CD4-positive, alpha-beta T cell treated with Interleukin-15 for 1 hour (primary cell): ENCODE data around the gene SEC31A.
"Not testable (repeated sequence)": the region's sequence is repeated elsewhere in the genome, so short reads cannot be mapped to it uniquely, and the experiment has no call there.

Source experiments
- DNase-seq: peaks from one replicate; pipeline ENCODE4 v3.0.0-alpha.2; 2020

Gene SEC31A

GRCh38 chr4:82890901-82891706, at the start of gene SEC31A:
TSS of gene SEC31A (minus strand) at chr4:82891153. CDS start at chr4:82881936, 9,217 bp downstream.
- DNase-seq: peak; percentile 96

DNA sequence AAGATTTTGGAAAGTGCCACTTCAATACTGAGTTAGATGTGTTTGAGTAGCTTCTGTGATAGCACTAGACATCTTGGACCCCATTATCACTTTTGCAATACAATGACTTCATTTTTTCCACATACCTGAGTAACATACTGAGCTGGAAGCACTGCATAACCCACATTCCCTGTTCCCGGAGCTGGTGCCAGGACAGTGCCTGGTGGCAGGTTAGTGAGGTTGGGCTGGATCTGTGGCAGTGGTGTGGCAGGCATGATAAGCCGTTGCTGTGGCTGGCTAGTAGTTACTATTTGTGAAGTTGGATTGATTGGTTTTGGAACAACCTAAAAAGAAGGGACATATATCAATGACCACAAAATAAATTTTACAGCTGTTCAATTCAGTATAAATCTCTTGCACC, 48.5 kb upstream of the SEC31A start:
- DNase-seq: no peak

DNA sequence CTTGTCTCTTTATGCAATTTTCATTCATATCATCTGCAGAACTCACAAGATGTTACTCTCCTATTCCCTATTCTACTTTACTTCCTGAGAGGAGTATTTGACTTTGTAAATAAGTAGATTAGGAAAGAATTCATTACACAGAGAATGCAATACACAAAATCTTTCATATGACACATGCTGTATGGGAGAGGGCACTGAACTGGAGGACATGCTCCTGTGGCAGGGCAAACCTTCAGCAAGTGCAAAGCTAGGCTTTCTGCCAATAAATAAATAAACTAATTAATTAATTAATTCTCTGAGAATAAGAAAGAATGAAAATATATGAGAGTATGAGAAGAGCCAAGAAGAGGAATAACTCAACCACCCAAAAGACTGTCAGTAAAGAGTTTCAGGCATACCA, 43.5 kb upstream of the SEC31A start:
- no peak for DNase-seq

DNA sequence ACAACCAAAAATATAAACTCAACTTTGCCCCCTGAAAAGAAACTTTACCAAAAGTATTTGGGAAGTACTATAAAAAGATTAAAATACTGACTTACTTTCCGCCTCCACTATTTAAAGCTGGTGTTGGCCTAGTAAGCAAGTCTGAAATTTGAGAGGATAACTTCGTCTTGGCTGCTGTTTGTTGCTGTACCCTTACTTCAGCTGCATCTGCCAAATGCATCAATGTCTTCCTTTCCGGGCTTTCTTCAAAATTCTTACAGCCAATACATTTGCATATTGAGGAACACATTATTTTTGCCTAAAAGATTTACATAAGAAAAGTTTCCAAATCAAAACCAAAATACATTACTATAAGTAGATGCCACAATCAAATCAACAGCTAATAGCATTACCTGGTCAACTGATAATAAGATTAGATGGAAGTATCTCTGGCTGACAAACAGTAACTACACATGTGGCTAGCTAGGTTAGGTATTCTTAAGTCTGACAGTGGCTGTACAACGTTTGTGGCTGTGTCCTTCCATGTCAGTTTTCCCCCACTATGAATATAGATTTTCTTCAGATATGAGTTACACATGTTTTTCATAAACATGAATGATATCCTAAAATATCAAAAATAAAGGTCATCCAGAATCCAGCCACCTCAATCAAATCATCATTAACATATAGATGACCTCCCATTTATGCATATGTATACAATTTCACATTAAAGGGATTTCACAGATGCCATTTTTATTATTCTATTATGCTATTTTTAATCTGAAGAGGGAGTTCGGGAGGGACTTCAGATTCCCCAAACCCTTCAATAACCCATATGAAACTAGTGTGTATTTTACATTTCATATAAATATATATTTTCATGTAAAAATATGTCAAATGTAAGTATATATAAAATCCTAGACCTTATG, 40.1 kb upstream of the SEC31A start:
- DNase-seq: no peak

DNA sequence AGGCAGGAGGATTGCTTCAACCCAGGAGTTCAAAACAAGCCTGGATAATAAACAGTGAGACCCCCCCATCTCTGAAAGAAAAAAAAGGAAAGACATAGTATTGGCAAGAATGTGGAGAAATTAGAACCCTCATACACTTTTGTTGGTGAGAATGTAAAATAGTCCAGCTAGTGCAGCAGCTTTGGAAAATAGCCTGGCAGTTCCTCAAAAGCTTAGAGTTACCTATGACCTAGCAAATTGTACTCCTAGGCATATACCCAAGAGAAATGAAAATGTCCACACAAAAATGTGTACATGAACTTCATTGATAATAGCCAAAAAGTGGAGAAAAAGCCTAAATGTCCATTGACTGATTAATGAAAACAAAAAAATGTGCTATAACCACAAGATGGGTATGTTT, 30.8 kb upstream of the SEC31A start:
- no peak for DNase-seq

GRCh38 chr4:82919386-82919785, 28.4 kb upstream of the SEC31A start:
- no peak for DNase-seq

- no peak for DNase-seq
Observed at GRCh38 chr4:82918091-82918490, 27.1 kb upstream of the SEC31A start.

- not testable (repeated sequence) for DNase-seq
Observed at GRCh38 chr4:82913968-82914367, 23.0 kb upstream of the SEC31A start.

- no peak for DNase-seq
Observed at GRCh38 chr4:82913305-82913704, 22.4 kb upstream of the SEC31A start.

GRCh38 chr4:82909326-82909725, 18.4 kb upstream of the SEC31A start:
- DNase-seq: no peak

GRCh38 chr4:82906469-82906868, 15.5 kb upstream of the SEC31A start:
- DNase-seq: no peak

DNA sequence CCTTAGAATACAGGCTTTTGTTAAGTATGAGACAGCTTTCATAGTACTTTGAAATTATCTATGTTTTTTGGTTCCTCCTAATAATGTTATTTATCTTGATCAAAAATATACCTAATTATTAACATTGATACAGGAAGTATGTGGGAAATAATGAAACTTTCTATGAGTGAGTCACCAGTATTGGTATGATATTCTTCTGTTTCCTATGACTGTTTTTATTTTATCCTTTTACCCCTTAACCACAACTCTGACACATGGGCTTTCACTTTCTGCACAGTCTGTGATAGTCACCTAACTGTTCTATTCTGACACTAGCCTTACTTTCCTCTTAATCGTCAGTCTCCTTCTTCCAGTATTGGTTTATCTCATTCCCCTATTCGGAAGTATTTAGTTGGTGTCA, 14.3 kb upstream of the SEC31A start:
- DNase-seq: no peak

GRCh38 chr4:82903737-82904136, 12.8 kb upstream of the SEC31A start:
- DNase-seq: no peak

GRCh38 chr4:82901183-82901718, 10.3 kb upstream of the SEC31A start:
- no peak for DNase-seq

GRCh38 chr4:82900411-82901182, 9.6 kb upstream of the SEC31A start, which contains the start of gene THAP9:
TSS of gene THAP9 (plus strand) at chr4:82900735. CDS start at chr4:82900803, 68 bp downstream.
- peak; percentile 99 for DNase-seq

GRCh38 chr4:82900066-82900410, 9.1 kb upstream of the SEC31A start:
- DNase-seq: no peak

DNA sequence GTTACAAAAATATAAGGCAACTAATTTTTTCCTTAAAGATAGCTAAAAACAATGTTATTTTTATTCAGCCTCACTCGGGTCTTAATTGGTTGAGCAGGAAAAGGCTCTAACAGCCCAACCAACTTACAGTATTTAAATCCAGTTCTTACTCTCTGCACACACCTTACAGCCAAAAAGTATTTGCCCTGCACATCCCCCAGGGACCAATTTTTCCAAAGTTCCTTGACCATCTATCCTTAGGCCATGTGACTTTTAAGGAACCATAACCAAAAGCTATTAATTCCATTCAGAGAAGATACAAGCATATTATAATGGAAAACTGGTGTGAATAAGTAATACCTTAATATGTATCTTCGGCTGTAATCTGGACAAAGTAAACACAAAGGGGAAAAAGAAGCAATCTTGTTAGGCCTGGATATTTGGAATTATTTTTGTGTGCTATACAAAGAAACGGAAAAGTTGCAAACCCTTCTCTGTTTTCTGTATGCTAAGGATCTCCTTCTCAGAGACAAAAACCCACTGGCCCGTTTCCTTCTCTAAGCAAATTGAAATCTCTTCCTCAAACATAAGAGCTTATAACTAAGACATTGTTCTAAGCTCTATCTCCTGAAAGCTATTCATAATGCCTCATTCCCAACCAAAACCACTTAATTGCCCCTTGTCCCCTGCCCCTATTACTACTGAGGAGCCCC, 8.6 kb upstream of the SEC31A start:
- DNase-seq: no peak

- DNase-seq: no peak
Observed at GRCh38 chr4:82898322-82899243, 7.6 kb upstream of the SEC31A start.

- DNase-seq: no peak
Observed at GRCh38 chr4:82896755-82897154, 5.8 kb upstream of the SEC31A start.

DNA sequence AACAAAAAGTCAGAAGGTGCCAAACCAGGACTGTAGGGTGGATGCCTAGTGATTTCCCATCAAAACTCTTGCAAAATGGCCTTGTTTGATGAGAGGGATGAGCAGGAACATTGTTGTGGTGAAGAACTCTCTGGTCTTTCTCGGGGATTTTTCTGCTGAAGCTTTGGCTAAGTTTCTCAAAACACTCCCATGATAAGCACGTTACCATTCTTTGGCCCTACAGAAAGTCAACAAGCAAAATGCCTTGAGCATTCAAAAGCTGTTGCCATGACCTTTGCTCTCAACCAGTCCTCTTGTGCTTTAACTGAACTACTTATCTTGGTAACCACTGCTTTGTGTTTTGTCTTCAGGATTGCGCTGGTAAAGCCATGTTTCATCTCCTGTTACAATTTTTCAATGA, 3.0 kb upstream of the SEC31A start:
- DNase-seq: no peak

GRCh38 chr4:82892467-82892802, 1.5 kb upstream of the SEC31A start:
- DNase-seq: no peak
